Measurements from ENCODE around the gene EID1.

DNA sequence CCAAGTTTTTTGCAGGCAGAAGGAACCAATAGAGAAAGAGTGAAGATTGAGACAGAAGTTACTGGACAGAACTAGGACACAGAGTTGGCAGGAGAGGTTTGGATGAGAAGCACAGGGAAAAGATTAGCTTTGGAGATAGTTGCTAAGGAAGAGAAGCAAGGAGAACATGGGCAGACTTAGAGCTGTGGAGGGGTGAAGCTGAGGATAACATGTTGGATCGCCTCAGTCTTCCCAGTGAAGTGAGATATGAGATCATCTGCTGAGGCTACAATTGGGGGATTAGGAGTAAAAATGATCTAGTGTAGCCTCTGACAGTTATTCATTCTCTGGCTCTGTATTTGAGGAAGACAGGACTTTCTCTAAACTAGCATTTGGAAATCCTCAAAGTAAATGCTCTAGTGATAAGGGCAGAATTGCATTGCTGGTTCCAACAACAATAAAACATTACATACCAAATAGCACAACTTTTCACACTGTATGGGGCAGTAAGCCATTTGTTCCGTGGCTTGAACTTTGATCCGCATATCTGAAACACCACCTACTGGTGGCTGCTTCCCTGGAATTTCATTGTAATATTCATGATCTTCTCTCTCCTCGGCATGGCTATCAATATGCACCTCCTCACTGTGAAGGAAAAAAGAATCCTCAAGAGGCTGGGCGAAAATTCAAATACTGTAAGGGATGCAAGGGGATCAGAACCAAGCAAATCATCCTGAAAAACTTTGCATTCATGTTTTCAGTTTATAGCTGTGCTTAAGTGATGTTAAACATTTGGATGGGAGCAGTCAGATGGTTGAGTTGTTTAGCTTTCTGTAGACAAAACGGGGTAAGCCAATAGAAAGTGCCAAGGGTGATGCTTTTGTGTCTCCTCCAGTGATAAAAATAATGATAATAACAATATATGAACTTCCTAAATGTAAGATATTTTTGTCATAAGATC, 22.2 kb upstream of the EID1 start:
- TF ChIP-seq, protein P1, sequence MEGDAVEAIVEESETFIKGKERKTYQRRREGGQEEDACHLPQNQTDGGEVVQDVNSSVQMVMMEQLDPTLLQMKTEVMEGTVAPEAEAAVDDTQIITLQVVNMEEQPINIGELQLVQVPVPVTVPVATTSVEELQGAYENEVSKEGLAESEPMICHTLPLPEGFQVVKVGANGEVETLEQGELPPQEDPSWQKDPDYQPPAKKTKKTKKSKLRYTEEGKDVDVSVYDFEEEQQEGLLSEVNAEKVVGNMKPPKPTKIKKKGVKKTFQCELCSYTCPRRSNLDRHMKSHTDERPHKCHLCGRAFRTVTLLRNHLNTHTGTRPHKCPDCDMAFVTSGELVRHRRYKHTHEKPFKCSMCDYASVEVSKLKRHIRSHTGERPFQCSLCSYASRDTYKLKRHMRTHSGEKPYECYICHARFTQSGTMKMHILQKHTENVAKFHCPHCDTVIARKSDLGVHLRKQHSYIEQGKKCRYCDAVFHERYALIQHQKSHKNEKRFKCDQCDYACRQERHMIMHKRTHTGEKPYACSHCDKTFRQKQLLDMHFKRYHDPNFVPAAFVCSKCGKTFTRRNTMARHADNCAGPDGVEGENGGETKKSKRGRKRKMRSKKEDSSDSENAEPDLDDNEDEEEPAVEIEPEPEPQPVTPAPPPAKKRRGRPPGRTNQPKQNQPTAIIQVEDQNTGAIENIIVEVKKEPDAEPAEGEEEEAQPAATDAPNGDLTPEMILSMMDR (conservative IDR thresholded peaks at IDR 0.05; ENCODE audit: low read depth, low read length): peak; percentile 67
- TF ChIP-seq EZH2phosphoT487 (IDR thresholded peaks at IDR 0.05; ENCODE audit: borderline replicate concordance, low read length): no peak

Measured in PC-3 (cell line).